ENCODE results near the gene EDA. TPM values are rescaled to one million over a fixed set of nuclear protein-coding genes. Genes with fewer than 3 reads are reported as not detected.

Gene EDA
- total and polyA plus RNA-seq, 10 donors = 0.28 to 7.2 (median 3.3) TPM

DNA sequence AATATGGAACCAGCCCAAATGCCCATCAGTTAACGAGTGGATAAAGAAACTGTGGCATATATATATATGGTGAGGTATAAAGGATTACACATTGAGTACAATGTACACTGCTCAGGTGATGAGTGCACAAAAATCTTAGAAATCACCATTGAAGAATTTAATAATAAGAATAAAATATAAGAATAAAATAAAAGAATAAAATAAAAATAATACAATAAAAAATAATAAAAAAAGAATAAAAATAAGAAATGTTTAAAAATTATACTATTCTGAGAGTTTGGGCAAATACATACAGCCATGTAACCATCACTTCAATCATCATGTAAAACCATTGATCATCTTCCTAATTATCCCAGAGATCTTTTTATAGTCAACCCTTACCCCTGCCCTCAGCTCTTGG, 260.3 kb downstream of the EDA start:
- H3K4me1 ChIP-seq = no peaks in the 10 kb centered on the region
- H3K9me3 ChIP-seq = peaks cover 0 to 5% (median 0%) of the 10 kb centered on the region in 8 donors
- no peaks in the 10 kb centered on the region for H3K27me3 ChIP-seq (replicated peaks in 1 of 7)
- DNase-seq = no peak
- H3K4me3 ChIP-seq = no peak overlapping the region
- no peak overlapping the region for H3K27ac ChIP-seq
- WGBS, 5 donors = 57 to 90% (median 62%) methylated on average over 1 of the region's 1 CpG
- TF ChIP-seq POLR2AphosphoS5 (IDR thresholded peaks at IDR 0.05) (no peak), POLR2A (IDR thresholded peaks at IDR 0.05) (no peak)
- TF ChIP-seq, protein P1, sequence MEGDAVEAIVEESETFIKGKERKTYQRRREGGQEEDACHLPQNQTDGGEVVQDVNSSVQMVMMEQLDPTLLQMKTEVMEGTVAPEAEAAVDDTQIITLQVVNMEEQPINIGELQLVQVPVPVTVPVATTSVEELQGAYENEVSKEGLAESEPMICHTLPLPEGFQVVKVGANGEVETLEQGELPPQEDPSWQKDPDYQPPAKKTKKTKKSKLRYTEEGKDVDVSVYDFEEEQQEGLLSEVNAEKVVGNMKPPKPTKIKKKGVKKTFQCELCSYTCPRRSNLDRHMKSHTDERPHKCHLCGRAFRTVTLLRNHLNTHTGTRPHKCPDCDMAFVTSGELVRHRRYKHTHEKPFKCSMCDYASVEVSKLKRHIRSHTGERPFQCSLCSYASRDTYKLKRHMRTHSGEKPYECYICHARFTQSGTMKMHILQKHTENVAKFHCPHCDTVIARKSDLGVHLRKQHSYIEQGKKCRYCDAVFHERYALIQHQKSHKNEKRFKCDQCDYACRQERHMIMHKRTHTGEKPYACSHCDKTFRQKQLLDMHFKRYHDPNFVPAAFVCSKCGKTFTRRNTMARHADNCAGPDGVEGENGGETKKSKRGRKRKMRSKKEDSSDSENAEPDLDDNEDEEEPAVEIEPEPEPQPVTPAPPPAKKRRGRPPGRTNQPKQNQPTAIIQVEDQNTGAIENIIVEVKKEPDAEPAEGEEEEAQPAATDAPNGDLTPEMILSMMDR (IDR thresholded peaks at IDR 0.05 in 8 of 11, conservative IDR thresholded peaks at IDR 0.05 in 3 of 11) = no peak
- intact Hi-C loops (cut with DNase I; ENCODE audit: low total_unique reads) = no loop called here
- H3K36me3 ChIP-seq = no peaks in the 10 kb centered on the region

DNA sequence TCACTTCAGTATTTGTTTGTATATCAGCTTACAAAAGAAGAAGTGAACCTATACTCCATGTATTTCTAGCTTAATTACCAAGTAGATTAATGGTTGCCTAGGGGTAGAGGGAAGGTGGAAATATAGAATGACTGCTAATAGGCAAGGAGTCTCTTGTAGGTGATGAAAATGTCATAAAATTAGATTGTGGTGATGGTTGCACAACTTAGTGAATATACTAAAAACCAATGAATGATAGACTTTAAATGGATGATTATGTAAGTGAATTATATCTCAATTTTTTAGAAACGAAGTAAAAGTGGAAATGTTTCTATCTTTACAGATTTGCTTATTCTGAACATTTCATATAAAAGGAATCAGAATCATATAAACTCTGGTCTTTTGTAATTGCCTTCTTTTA, 268.3 kb downstream of the EDA start:
- TF ChIP-seq POLR2AphosphoS5 (IDR thresholded peaks at IDR 0.05) (no peak), POLR2A (IDR thresholded peaks at IDR 0.05) (no peak)
- TF ChIP-seq, protein P1 (IDR thresholded peaks at IDR 0.05 in 8 of 11, conservative IDR thresholded peaks at IDR 0.05 in 3 of 11) = no peak
- H3K4me3 ChIP-seq = no peak overlapping the region
- H3K27me3 ChIP-seq (replicated peaks in 1 of 7) = no peaks in the 10 kb centered on the region
- H3K9me3 ChIP-seq = peaks cover 0 to 31% (median 13%) of the 10 kb centered on the region in 8 donors
- DNase-seq = no peak
- H3K36me3 ChIP-seq = no peaks in the 10 kb centered on the region
- WGBS, 5 donors = 64 to 96% (median 68%) methylated on average over 1 of the region's 1 CpG
- intact Hi-C loops (cut with DNase I; ENCODE audit: low total_unique reads) = no loop called here
- no peaks in the 10 kb centered on the region for H3K4me1 ChIP-seq
- H3K27ac ChIP-seq = no peak overlapping the region

DNA sequence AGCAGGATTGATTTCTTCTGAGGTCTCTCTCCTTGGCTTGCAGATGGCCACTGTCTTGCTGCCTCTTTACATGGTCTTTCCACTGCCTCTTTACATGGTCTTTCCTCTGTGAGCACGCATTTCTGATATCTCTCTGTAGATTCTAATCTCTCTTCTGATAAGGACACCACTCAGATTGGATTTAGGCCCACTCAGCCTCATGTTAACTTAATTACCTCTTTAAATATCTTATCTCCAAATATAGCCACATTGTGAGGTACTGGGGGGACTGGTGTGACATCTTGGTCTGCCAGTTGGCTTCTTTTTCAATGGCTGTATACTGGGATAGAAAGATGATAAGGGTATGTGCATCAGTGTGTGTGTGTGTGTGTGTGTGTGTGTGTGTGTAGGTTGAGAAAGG, 280.1 kb downstream of the EDA start:
- Histone ChIP-seq H3K4me3 (no peak overlapping the region), H3K9me3 (peaks cover 0 to 6% (median 0%) of the 10 kb centered on the region in 8 donors), H3K27me3 (replicated peaks in 1 of 7) (peaks cover 0 to 4% (median 0%) of the 10 kb centered on the region in 7 donors), H3K4me1 (no peaks in the 10 kb centered on the region), H3K27ac (no peak overlapping the region), H3K36me3 (no peaks in the 10 kb centered on the region)
- TF ChIP-seq, protein P1 (IDR thresholded peaks at IDR 0.05 in 8 of 11, conservative IDR thresholded peaks at IDR 0.05 in 3 of 11) = no peak
- TF ChIP-seq POLR2AphosphoS5 (IDR thresholded peaks at IDR 0.05) (no peak), POLR2A (IDR thresholded peaks at IDR 0.05) (no peak)
- no peak for DNase-seq
- 28 to 61% (median 42%) methylated on average over 1 of the region's 1 CpG for WGBS, 5 donors
- intact Hi-C loops (cut with DNase I; ENCODE audit: low total_unique reads) = no loop called here

DNA sequence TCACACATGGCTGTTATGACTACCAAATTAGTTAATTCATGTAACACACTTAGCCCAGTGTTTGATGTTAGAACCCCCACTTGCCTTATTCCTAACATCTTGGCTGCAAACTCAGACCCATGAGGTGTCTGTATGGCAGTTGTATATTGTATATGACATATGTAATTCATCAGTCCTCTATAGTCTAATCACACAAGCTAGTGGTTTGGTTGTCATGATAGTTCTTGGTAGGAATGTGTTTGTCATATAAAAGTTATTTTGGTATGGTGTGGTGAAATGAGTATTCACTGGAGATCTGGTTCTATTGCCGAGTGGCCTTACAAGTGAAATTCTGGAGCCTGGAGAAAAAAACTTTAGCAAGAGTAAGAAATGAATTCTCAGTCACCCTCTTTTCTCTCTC, 284.6 kb downstream of the EDA start:
- no peaks in the 10 kb centered on the region for H3K4me1 ChIP-seq
- H3K9me3 ChIP-seq = no peaks in the 10 kb centered on the region
- intact Hi-C loops (cut with DNase I; ENCODE audit: low total_unique reads) = no loop called here
- TF ChIP-seq POLR2A (IDR thresholded peaks at IDR 0.05) (no peak), POLR2AphosphoS5 (IDR thresholded peaks at IDR 0.05) (no peak)
- TF ChIP-seq, protein P1 (IDR thresholded peaks at IDR 0.05 in 8 of 11, conservative IDR thresholded peaks at IDR 0.05 in 3 of 11) = no peak
- no peak overlapping the region for H3K4me3 ChIP-seq
- H3K27ac ChIP-seq = no peak overlapping the region
- 83 to 97% (median 86%) methylated on average over 1 of the region's 1 CpG for WGBS, 5 donors
- H3K27me3 ChIP-seq (replicated peaks in 1 of 7) = peaks cover 0 to 4% (median 0%) of the 10 kb centered on the region in 7 donors
- no peaks in the 10 kb centered on the region for H3K36me3 ChIP-seq
- no peak for DNase-seq
